Mesenchymal stem cell (in vitro differentiated cells and primary cell): ENCODE measurements around the gene GSTM3.
"Not testable (repeated sequence)": the region's sequence is repeated elsewhere in the genome, so short reads cannot be mapped to it uniquely, and the experiment has no call there.

ENCODE experiments used
- DNase-seq: peaks from one replicate; pipeline ENCODE4 v3.0.0-alpha.2; 2013
- H2AFZ ChIP-seq: one replicate; pipeline ENCODE4 v1.6.1; 2013; ENCODE audit warnings: low read depth, mild to moderate bottlenecking, control low read depth, inconsistent platforms, low read length, moderate library complexity
- H2AK5ac ChIP-seq: 2 replicates; pipeline ENCODE4 v1.6.1; 2013; ENCODE audit warnings: low read length, moderate library complexity, mild to moderate bottlenecking, inconsistent platforms; ENCODE audit not compliant: severe bottlenecking
- H2BK120ac ChIP-seq: one replicate; pipeline ENCODE4 v1.6.1; 2013; ENCODE audit warnings: low read depth, mild to moderate bottlenecking, inconsistent platforms, low read length, moderate library complexity
- H2BK12ac ChIP-seq, 2 experiments: one replicate each; pipeline ENCODE4 v1.6.1; 2013; ENCODE audit warnings: inconsistent platforms in 2 of 2, low read length in 2 of 2, mild to moderate bottlenecking in 2 of 2, moderate library complexity in 2 of 2, control low read depth in 1 of 2
- H2BK15ac ChIP-seq: one replicate; pipeline ENCODE4 v1.6.1; 2013; ENCODE audit warnings: mild to moderate bottlenecking, low read depth, inconsistent platforms; ENCODE audit not compliant: poor library complexity, severe bottlenecking
- H2BK5ac ChIP-seq: 2 replicates; pipeline ENCODE4 v1.6.1; 2013; ENCODE audit warnings: low read depth, mild to moderate bottlenecking, low read length, control low read depth, inconsistent platforms; ENCODE audit not compliant: poor library complexity, severe bottlenecking
- H3K14ac ChIP-seq, 2 experiments: one replicate each; pipeline ENCODE4 v1.6.1; 2013; ENCODE audit warnings: inconsistent platforms in 2 of 2, low read length in 2 of 2, control low read depth in 1 of 2, mild to moderate bottlenecking in 1 of 2, moderate library complexity in 1 of 2
- H3K18ac ChIP-seq, 2 experiments: one replicate each; pipeline ENCODE4 v1.6.1; 2013; ENCODE audit warnings: inconsistent platforms in 2 of 2, low read length in 2 of 2, control low read depth in 1 of 2, low read depth in 1 of 2, mild to moderate bottlenecking in 1 of 2
- H3K23ac ChIP-seq, 2 experiments: one replicate each; pipeline ENCODE4 v1.6.1; 2013; ENCODE audit warnings: inconsistent platforms in 2 of 2, low read length in 2 of 2, mild to moderate bottlenecking in 2 of 2, moderate library complexity in 2 of 2, control low read depth in 1 of 2
- H3K27ac ChIP-seq: 2 replicates; pipeline ENCODE4 v1.5.1; 2013; ENCODE audit warnings: mild to moderate bottlenecking, moderate library complexity, low read length, control low read depth, inconsistent platforms; ENCODE audit not compliant: poor library complexity, severe bottlenecking
- H3K27me3 ChIP-seq, 2 experiments: 2 replicates each; pipeline versions ENCODE4 v1.6.1 to v1.7.0; 2013; ENCODE audit warnings: low read length in 2 of 2, mild to moderate bottlenecking in 2 of 2, moderate library complexity in 2 of 2, control low read depth in 1 of 2, inconsistent platforms in 1 of 2; ENCODE audit not compliant: control insufficient read depth in 1 of 2, insufficient read depth in 1 of 2
- H3K36me3 ChIP-seq, 2 experiments: 2 replicates each; pipeline versions ENCODE4 v1.6.1 to v1.7.0; 2013; ENCODE audit warnings: low read length in 2 of 2, control low read depth in 1 of 2, inconsistent platforms in 1 of 2, low read depth in 1 of 2, mild to moderate bottlenecking in 1 of 2; ENCODE audit not compliant: insufficient read depth in 2 of 2, control insufficient read depth in 1 of 2
- H3K4ac ChIP-seq, 2 experiments: one replicate each; pipeline ENCODE4 v1.6.1; 2013; ENCODE audit warnings: inconsistent platforms in 2 of 2, low read length in 2 of 2, mild to moderate bottlenecking in 2 of 2, moderate library complexity in 2 of 2, control low read depth in 1 of 2, low read depth in 1 of 2
- H3K4me1 ChIP-seq: 2 replicates; pipeline ENCODE4 v1.6.1; 2013; ENCODE audit warnings: low read depth, low read length, control low read depth; ENCODE audit not compliant: control insufficient read depth, insufficient read depth
- H3K4me2 ChIP-seq: 2 replicates; pipeline ENCODE4 v1.6.1; 2013; ENCODE audit warnings: low read length, mild to moderate bottlenecking, inconsistent platforms; ENCODE audit not compliant: poor library complexity, severe bottlenecking
- H3K4me3 ChIP-seq, 2 experiments: 2 replicates each; pipeline versions ENCODE4 v1.5.1 to v1.7.0; 2013; ENCODE audit warnings: low read length in 2 of 2, mild to moderate bottlenecking in 2 of 2, control low read depth in 1 of 2, low read depth in 1 of 2; ENCODE audit not compliant: insufficient read depth in 1 of 2
- H3K79me1 ChIP-seq: replicated peaks from 2 replicates; pipeline ENCODE4 v1.6.1; 2013; ENCODE audit warnings: mild to moderate bottlenecking, control low read depth, low read length, inconsistent platforms; ENCODE audit not compliant: poor library complexity, severe bottlenecking
- H3K9ac ChIP-seq: 2 replicates; pipeline ENCODE4 v1.7.0; 2013; ENCODE audit warnings: mild to moderate bottlenecking, low read length, moderate library complexity
- H3K9me3 ChIP-seq: 2 replicates; pipeline ENCODE4 v1.7.0; 2013; ENCODE audit warnings: mild to moderate bottlenecking, low read length; ENCODE audit not compliant: control insufficient read depth
- H4K8ac ChIP-seq: one replicate; pipeline ENCODE4 v1.6.1; 2013; ENCODE audit warnings: inconsistent platforms, mild to moderate bottlenecking, low read length, moderate library complexity
- H4K91ac ChIP-seq: one replicate; pipeline ENCODE4 v1.6.1; 2013; ENCODE audit warnings: mild to moderate bottlenecking, low read length, inconsistent platforms
- WGBS: methylation state at CpG from one replicate; pipeline ENCODE4 v1.1.7; 2013; ENCODE audit warnings: mixed read lengths; 5-methylcytosine and 5-hydroxymethylcytosine counted together

Gene GSTM3

GRCh38 chr1:109766991-109767636 lies 26.3 kb upstream of the GSTM3 start:
- not testable (repeated sequence) for H3K4me2 ChIP-seq, H3K9me3 ChIP-seq, H3K9ac ChIP-seq, H3K27ac ChIP-seq, H3K4me1 ChIP-seq, H3K4me3 ChIP-seq, H2AK5ac ChIP-seq, H3K79me1 ChIP-seq, H4K8ac ChIP-seq, H2BK5ac ChIP-seq, H3K4ac ChIP-seq, H3K14ac ChIP-seq, H3K18ac ChIP-seq, H2BK120ac ChIP-seq, H2BK12ac ChIP-seq, H2AFZ ChIP-seq, H3K23ac ChIP-seq, H3K36me3 ChIP-seq, H2BK15ac ChIP-seq, H4K91ac ChIP-seq, DNase-seq
- 93% methylated on average over 17 of the region's 17 CpGs for WGBS
- H3K27me3 ChIP-seq: peaks cover 7 to 13% of the 10 kb centered on the region in 2 experiments

GRCh38 chr1:109765896-109766615 lies 25.2 kb upstream of the GSTM3 start:
- no peak overlapping the region for H2BK15ac ChIP-seq
- no peaks in the 10 kb centered on the region for H3K36me3 ChIP-seq
- no peak overlapping the region for H3K23ac ChIP-seq
- H3K79me1 ChIP-seq: no peaks in the 10 kb centered on the region
- no peak overlapping the region for H3K14ac ChIP-seq
- peaks cover 6% of the 10 kb centered on the region for H3K4me1 ChIP-seq
- no peak overlapping the region for H2BK120ac ChIP-seq
- no peak overlapping the region for H2AFZ ChIP-seq
- H2BK12ac ChIP-seq: no peak overlapping the region
- no peak overlapping the region for H2AK5ac ChIP-seq
- no peak overlapping the region for H2BK5ac ChIP-seq
- H3K4me2 ChIP-seq: no peak overlapping the region
- peak overlapping the region in 1 of 2 experiments; percentile 18 for H3K18ac ChIP-seq
- peaks cover 7 to 13% of the 10 kb centered on the region in 2 experiments for H3K27me3 ChIP-seq
- DNase-seq: no peak
- H3K4me3 ChIP-seq: no peak overlapping the region
- WGBS: 86% methylated on average over 9 of the region's 13 CpGs
- H3K9ac ChIP-seq: no peak overlapping the region
- H4K91ac ChIP-seq: peak overlapping the region; percentile 30
- no peaks in the 10 kb centered on the region for H3K9me3 ChIP-seq
- no peak overlapping the region for H4K8ac ChIP-seq
- no peak overlapping the region for H3K4ac ChIP-seq
- no peak overlapping the region for H3K27ac ChIP-seq

- WGBS: 89% methylated on average over 4 of the region's 4 CpGs
Measured at GRCh38 chr1:109765483-109765815, 24.6 kb upstream of the GSTM3 start.

GRCh38 chr1:109764561-109765482 lies 24.0 kb upstream of the GSTM3 start:
- Histone ChIP-seq H3K14ac (peak overlapping the region in 1 of 2 experiments; percentile 11), H4K8ac (no peak overlapping the region), H3K23ac (no peak overlapping the region), H2BK15ac (peak overlapping the region; percentile 27), H2BK5ac (no peak overlapping the region), H3K36me3 (no peaks in the 10 kb centered on the region), H2AFZ (no peak overlapping the region), H3K79me1 (no peaks in the 10 kb centered on the region), H2BK12ac (no peak overlapping the region), H3K18ac (no peak overlapping the region), H3K4me2 (no peak overlapping the region), H2BK120ac (no peak overlapping the region), H3K9me3 (no peaks in the 10 kb centered on the region), H3K4ac (peak overlapping the region in 1 of 2 experiments; percentile 32), H3K4me3 (no peak overlapping the region), H2AK5ac (no peak overlapping the region), H3K4me1 (peaks cover 5% of the 10 kb centered on the region), H3K9ac (no peak overlapping the region), H3K27ac (no peak overlapping the region), H3K27me3 (peaks cover 7 to 13% of the 10 kb centered on the region in 2 experiments), H4K91ac (no peak overlapping the region)
- DNase-seq: no peak
- WGBS: 96% methylated on average over 8 of the region's 13 CpGs

More at GRCh38 chr1:109765483-109765815, 24.6 kb upstream of the GSTM3 start:
- peaks cover 6% of the 10 kb centered on the region for H3K4me1 ChIP-seq
- H2AFZ ChIP-seq: no peak overlapping the region
- no peak overlapping the region for H3K23ac ChIP-seq
- peak overlapping the region; percentile 30 for H4K91ac ChIP-seq
- H2BK12ac ChIP-seq: no peak overlapping the region
- no peak overlapping the region for H2BK5ac ChIP-seq
- H4K8ac ChIP-seq: no peak overlapping the region
- no peak overlapping the region for H3K4me3 ChIP-seq
- no peak overlapping the region for H3K4ac ChIP-seq
- no peaks in the 10 kb centered on the region for H3K9me3 ChIP-seq
- H2BK15ac ChIP-seq: peak overlapping the region; percentile 27
- no peaks in the 10 kb centered on the region for H3K36me3 ChIP-seq
- no peak overlapping the region for H3K4me2 ChIP-seq
- H3K18ac ChIP-seq: peak overlapping the region in 1 of 2 experiments; percentile 18
- H3K27me3 ChIP-seq: peaks cover 7 to 13% of the 10 kb centered on the region in 2 experiments
- DNase-seq: no peak
- H2BK120ac ChIP-seq: no peak overlapping the region
- H2AK5ac ChIP-seq: no peak overlapping the region
- H3K27ac ChIP-seq: no peak overlapping the region
- H3K79me1 ChIP-seq: no peaks in the 10 kb centered on the region
- no peak overlapping the region for H3K14ac ChIP-seq
- H3K9ac ChIP-seq: no peak overlapping the region
